Measurements from ENCODE around the gene CACNG8. TPM values are rescaled to one million over a fixed set of nuclear protein-coding genes. Genes with fewer than 3 reads are reported as not detected.

The CACNG8 gene
- total RNA-seq, 1 donor from 2014 or later: 3.2 TPM

- no peaks in the 10 kb centered on the region for H3K36me3 Mint-ChIP-seq (ENCODE audit: low read depth, unreplicated experiment)
- DNase-seq (ENCODE audit: low read depth) (no peak), FAIRE-seq (no peak)
- Histone ChIP-seq H2AFZ (ENCODE audit: low read depth, low read length) (no peak overlapping the region), H3K4me3 (ENCODE audit: insufficient read depth, low read depth, low read length) (no peak overlapping the region), H3K9me3 (ENCODE audit: insufficient read depth, low read depth, low read length) (no peaks in the 10 kb centered on the region), H3K4me2 (ENCODE audit: low read length) (no peak overlapping the region), H3K36me3 (ENCODE audit: insufficient read depth, low read length) (no peaks in the 10 kb centered on the region), H3K4me1 (ENCODE audit: insufficient read depth, low read length) (peaks cover 10% of the 10 kb centered on the region), H4K20me1 (ENCODE audit: insufficient read depth, low read length) (no peaks in the 10 kb centered on the region), H3K79me2 (ENCODE audit: insufficient read depth, low read length) (no peaks in the 10 kb centered on the region), H3K9ac (ENCODE audit: low read length) (no peak overlapping the region), H3K27me3 (ENCODE audit: insufficient read depth, low read length) (no peaks in the 10 kb centered on the region), H3K27ac (ENCODE audit: low read depth, low read length) (no peak overlapping the region)
- H3K4me1 Mint-ChIP-seq (ENCODE audit: low read depth, unreplicated experiment): peaks cover 8% of the 10 kb centered on the region
- H3K27me3 Mint-ChIP-seq (ENCODE audit: low read depth, unreplicated experiment): peaks cover 8% of the 10 kb centered on the region
- H3K9me3 Mint-ChIP-seq (ENCODE audit: unreplicated experiment): no peaks in the 10 kb centered on the region
- H3K27ac Mint-ChIP-seq (ENCODE audit: unreplicated experiment): no peak overlapping the region
- no peak for TF ChIP-seq EZH2 (IDR thresholded peaks at IDR 0.05; ENCODE audit: insufficient read depth, low read length)
- TF ChIP-seq CTCF (IDR thresholded peaks at IDR 0.05; ENCODE audit: insufficient read depth, low read depth, low read length): no peak
- H3K4me3 Mint-ChIP-seq (ENCODE audit: unreplicated experiment): no peak overlapping the region
These were observed 47.7 kb downstream of the CACNG8 start for GRCh38 chr19:54010474-54010873.

GRCh38 chr19:54011507-54012211 lies 48.9 kb downstream of the CACNG8 start:
- Histone ChIP-seq H4K20me1 (ENCODE audit: insufficient read depth, low read length) (no peaks in the 10 kb centered on the region), H3K4me3 (ENCODE audit: insufficient read depth, low read depth, low read length) (no peak overlapping the region), H3K4me1 (ENCODE audit: insufficient read depth, low read length) (peaks cover 10% of the 10 kb centered on the region), H3K9me3 (ENCODE audit: insufficient read depth, low read depth, low read length) (no peaks in the 10 kb centered on the region), H3K27ac (ENCODE audit: low read depth, low read length) (no peak overlapping the region), H3K9ac (ENCODE audit: low read length) (no peak overlapping the region), H3K36me3 (ENCODE audit: insufficient read depth, low read length) (no peaks in the 10 kb centered on the region), H3K79me2 (ENCODE audit: insufficient read depth, low read length) (no peaks in the 10 kb centered on the region), H2AFZ (ENCODE audit: low read depth, low read length) (peak overlapping the region; percentile 52), H3K4me2 (ENCODE audit: low read length) (no peak overlapping the region), H3K27me3 (ENCODE audit: insufficient read depth, low read length) (no peaks in the 10 kb centered on the region)
- H3K9me3 Mint-ChIP-seq (ENCODE audit: unreplicated experiment): no peaks in the 10 kb centered on the region
- H3K36me3 Mint-ChIP-seq (ENCODE audit: low read depth, unreplicated experiment): no peaks in the 10 kb centered on the region
- H3K27me3 Mint-ChIP-seq (ENCODE audit: low read depth, unreplicated experiment): peaks cover 15% of the 10 kb centered on the region
- H3K4me3 Mint-ChIP-seq (ENCODE audit: unreplicated experiment): no peak overlapping the region
- DNase-seq (ENCODE audit: low read depth) (no peak), FAIRE-seq (no peak)
- no peak for TF ChIP-seq CTCF (IDR thresholded peaks at IDR 0.05; ENCODE audit: insufficient read depth, low read depth, low read length)
- no peak overlapping the region for H3K27ac Mint-ChIP-seq (ENCODE audit: unreplicated experiment)
- H3K4me1 Mint-ChIP-seq (ENCODE audit: low read depth, unreplicated experiment): peaks cover 8% of the 10 kb centered on the region

DNA sequence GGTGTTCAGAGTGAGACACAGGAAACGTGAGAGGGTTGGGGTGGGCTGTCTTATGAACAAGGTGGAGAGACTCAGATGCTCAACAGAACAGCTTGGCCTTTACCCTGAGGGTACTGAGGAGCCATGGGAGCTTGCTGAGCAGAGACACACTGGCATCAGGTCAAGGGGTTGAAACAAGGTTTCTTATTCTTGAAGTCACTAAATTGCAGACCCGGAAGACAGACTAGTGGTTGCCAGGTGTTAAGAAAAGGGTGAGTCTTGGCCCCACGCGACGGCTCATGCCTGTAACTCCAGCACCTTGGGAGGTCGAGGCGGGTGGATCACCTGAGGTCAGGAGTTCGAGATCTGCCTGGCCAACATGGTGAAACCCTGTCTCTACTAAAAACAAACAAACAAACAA lies 51.1 kb downstream of the CACNG8 start:
- DNase-seq (ENCODE audit: low read depth) (no peak), FAIRE-seq (no peak)
- Histone ChIP-seq H3K9me3 (ENCODE audit: insufficient read depth, low read depth, low read length) (no peaks in the 10 kb centered on the region), H2AFZ (ENCODE audit: low read depth, low read length) (no peak overlapping the region), H3K9ac (ENCODE audit: low read length) (no peak overlapping the region), H3K4me2 (ENCODE audit: low read length) (no peak overlapping the region), H3K4me1 (ENCODE audit: insufficient read depth, low read length) (peaks cover under 1% of the 10 kb centered on the region), H3K27ac (ENCODE audit: low read depth, low read length) (no peak overlapping the region), H3K79me2 (ENCODE audit: insufficient read depth, low read length) (no peaks in the 10 kb centered on the region), H3K4me3 (ENCODE audit: insufficient read depth, low read depth, low read length) (no peak overlapping the region), H3K27me3 (ENCODE audit: insufficient read depth, low read length) (no peaks in the 10 kb centered on the region), H3K36me3 (ENCODE audit: insufficient read depth, low read length) (no peaks in the 10 kb centered on the region), H4K20me1 (ENCODE audit: insufficient read depth, low read length) (no peaks in the 10 kb centered on the region)
- Mint-ChIP-seq H3K27ac (ENCODE audit: unreplicated experiment) (no peak overlapping the region), H3K36me3 (ENCODE audit: low read depth, unreplicated experiment) (no peaks in the 10 kb centered on the region), H3K27me3 (ENCODE audit: low read depth, unreplicated experiment) (peaks cover 15% of the 10 kb centered on the region), H3K4me3 (ENCODE audit: unreplicated experiment) (no peak overlapping the region), H3K4me1 (ENCODE audit: low read depth, unreplicated experiment) (peaks cover 1% of the 10 kb centered on the region), H3K9me3 (ENCODE audit: unreplicated experiment) (peaks cover 3% of the 10 kb centered on the region)
- TF ChIP-seq CTCF (IDR thresholded peaks at IDR 0.05; ENCODE audit: insufficient read depth, low read depth, low read length) (no peak), EZH2 (IDR thresholded peaks at IDR 0.05; ENCODE audit: insufficient read depth, low read length) (no peak)
